ENCODE measurements around the gene CERS4. TPM values are rescaled to one million over a fixed set of nuclear protein-coding genes. Genes with fewer than 3 reads are reported as not detected.
"Not testable (repeated sequence)": the region's sequence is repeated elsewhere in the genome, so short reads cannot be mapped to it uniquely, and the experiment has no call there.

CERS4 gene
- total RNA-seq, 1 experiment from 2014 or later: 11.6 TPM

DNA sequence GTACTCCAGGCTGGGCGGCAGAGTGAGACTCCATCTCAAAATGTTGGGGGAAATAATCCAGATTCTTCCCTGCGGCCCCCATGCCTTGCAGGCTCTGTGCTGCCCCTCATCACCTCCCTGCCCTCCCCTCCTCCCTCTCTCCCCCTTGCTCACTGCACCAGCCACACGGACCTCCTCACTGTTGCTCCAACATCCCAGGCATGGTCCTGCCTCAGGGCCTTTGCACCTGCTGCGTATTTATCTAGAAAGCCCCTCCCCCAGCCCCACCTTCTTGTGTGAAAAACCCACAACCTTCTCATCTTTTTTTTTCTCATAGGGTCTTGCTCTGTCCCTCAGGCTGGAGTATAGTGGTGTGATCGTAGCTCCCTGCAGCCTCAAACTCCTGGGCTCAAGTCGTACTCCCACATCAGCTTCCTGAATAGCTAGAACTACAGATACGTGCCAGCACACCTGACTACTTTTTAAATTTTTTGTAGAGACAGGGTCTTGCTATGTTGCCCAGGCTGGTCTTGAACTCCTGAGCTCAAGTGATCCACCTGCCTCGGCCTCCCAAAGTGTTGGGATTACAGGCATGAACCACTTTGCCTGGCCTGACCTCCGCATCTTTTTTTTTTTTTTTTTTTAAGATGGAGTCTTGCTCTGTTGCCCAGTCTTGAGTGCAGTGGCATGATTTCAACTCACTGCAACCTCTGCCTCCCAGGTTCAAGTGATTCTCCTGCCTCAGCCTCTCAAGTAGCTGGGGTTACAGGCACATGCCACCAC lies 38.1 kb downstream of the CERS4 start:
- ATAC-seq: not testable (repeated sequence)

DNA sequence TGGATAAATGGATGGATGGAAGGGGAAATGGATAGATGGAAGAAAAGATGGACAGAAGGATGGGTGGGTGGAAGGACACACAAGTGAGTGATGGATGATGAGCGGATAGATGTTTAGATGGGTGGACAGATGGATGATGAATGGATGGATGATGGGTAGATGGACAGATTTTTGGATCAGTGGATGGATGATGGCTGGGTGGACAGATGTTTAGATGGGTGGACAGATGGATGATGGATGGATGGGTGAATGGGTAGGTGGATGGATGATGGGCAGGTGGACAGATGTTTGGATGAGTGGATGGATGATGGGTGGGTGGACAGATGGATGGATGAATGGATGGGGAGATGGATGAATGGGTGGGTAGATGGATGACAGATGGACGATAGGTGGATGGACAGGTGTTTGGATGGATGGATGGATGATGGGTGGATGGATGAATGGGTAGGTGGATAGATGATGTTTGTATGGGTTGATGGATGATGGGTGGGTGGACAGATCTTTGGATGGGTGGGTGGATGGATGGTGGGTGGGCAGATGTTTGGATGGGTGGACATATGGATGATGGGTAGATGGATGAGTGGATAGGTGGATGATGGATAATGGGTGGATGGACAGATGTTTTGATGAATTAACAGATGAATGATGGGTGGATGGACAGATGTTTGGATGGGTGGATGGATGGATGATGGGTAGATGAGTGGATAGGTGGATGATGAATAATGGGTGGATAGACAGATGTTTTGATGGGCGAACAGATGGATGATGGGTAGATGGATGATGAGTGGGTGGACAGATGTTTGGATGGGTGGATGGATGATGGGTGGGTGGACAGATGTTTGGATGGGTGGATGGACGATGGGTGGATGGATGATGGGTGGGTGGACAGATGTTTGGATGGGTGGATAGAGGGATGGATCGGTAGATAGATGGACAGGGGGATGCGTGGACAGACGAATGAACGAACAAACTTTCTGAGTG lies 39.5 kb downstream of the CERS4 start:
- H3K27me3 ChIP-seq (ENCODE audit: control insufficient read depth, insufficient read depth, low read length): no peaks in the 10 kb centered on the region
- no peaks in the 10 kb centered on the region for H3K9me3 ChIP-seq (ENCODE audit: control insufficient read depth, insufficient read depth, low read depth, low read length)
- ChIA-PET POLR2A (no interaction called here), CTCF (no interaction called here)
- H3K4me3 ChIP-seq (ENCODE audit: low read depth in 2 of 2, low read length in 2 of 2): no peak overlapping the region
- TF ChIP-seq, protein P1, sequence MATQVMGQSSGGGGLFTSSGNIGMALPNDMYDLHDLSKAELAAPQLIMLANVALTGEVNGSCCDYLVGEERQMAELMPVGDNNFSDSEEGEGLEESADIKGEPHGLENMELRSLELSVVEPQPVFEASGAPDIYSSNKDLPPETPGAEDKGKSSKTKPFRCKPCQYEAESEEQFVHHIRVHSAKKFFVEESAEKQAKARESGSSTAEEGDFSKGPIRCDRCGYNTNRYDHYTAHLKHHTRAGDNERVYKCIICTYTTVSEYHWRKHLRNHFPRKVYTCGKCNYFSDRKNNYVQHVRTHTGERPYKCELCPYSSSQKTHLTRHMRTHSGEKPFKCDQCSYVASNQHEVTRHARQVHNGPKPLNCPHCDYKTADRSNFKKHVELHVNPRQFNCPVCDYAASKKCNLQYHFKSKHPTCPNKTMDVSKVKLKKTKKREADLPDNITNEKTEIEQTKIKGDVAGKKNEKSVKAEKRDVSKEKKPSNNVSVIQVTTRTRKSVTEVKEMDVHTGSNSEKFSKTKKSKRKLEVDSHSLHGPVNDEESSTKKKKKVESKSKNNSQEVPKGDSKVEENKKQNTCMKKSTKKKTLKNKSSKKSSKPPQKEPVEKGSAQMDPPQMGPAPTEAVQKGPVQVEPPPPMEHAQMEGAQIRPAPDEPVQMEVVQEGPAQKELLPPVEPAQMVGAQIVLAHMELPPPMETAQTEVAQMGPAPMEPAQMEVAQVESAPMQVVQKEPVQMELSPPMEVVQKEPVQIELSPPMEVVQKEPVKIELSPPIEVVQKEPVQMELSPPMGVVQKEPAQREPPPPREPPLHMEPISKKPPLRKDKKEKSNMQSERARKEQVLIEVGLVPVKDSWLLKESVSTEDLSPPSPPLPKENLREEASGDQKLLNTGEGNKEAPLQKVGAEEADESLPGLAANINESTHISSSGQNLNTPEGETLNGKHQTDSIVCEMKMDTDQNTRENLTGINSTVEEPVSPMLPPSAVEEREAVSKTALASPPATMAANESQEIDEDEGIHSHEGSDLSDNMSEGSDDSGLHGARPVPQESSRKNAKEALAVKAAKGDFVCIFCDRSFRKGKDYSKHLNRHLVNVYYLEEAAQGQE (IDR thresholded peaks at IDR 0.05; ENCODE audit: insufficient read depth in 1 of 2, low read depth in 2 of 2, low read length in 1 of 2): no peak
- TF ChIP-seq TCF7L2 (IDR thresholded peaks at IDR 0.05; ENCODE audit: low read depth, low read length) (no peak), SIN3A (IDR thresholded peaks at IDR 0.05; ENCODE audit: borderline replicate concordance, insufficient read depth, low read depth, low read length) (no peak), CTCF (IDR thresholded peaks at IDR 0.05) (no peak), POLR2AphosphoS5 (IDR thresholded peaks at IDR 0.05; ENCODE audit: low read depth, low read length) (no peak)
- ATAC-seq (no peak), DNase-seq (ENCODE audit: low read depth, low spot score) (no peak)
- no peaks in the 10 kb centered on the region for H3K4me1 ChIP-seq (ENCODE audit: control insufficient read depth, insufficient read depth, low read length)
- intact Hi-C loops (cut with micrococcal nuclease; ENCODE audit: unreplicated experiment): no loop called here
- in situ Hi-C loops (cut with HindIII; ENCODE audit: low pct_unique_long_range_greater_than_20kb, low sequenced_read_pairs): no loop called here
- no TSS peak for BruUV-seq (replicated peaks)
- H3K36me3 ChIP-seq (ENCODE audit: control insufficient read depth, insufficient read depth, low read length): no peaks in the 10 kb centered on the region
- no peak overlapping the region for H3K27ac ChIP-seq (ENCODE audit: low read length)

More for the DNA sequence above, 38.1 kb downstream of the CERS4 start:
- CTCF ChIA-PET: interaction anchor here (0.6 kb wide), 1 partner anchor 304 kb away, joined by 7 read pairs; the partner anchor contains the start of gene TIMM44
- H3K27ac ChIP-seq (ENCODE audit: low read length); H3K9me3 ChIP-seq (ENCODE audit: control insufficient read depth, insufficient read depth, low read depth, low read length); BruUV-seq (replicated peaks); H3K4me3 ChIP-seq (ENCODE audit: low read depth in 2 of 2, low read length in 2 of 2); intact Hi-C loops (cut with micrococcal nuclease; ENCODE audit: unreplicated experiment); DNase-seq (ENCODE audit: low read depth, low spot score); H3K4me1 ChIP-seq (ENCODE audit: control insufficient read depth, insufficient read depth, low read length); in situ Hi-C loops (cut with HindIII; ENCODE audit: low pct_unique_long_range_greater_than_20kb, low sequenced_read_pairs); H3K36me3 ChIP-seq (ENCODE audit: control insufficient read depth, insufficient read depth, low read length); H3K27me3 ChIP-seq (ENCODE audit: control insufficient read depth, insufficient read depth, low read length); POLR2A ChIA-PET: not testable (repeated sequence)
